ENCODE data around the gene ZPBP. TPM values are rescaled to one million over a fixed set of nuclear protein-coding genes. Genes with fewer than 3 reads are reported as not detected.
"Not testable (repeated sequence)": the region's sequence is repeated elsewhere in the genome, so short reads cannot be mapped to it uniquely, and the experiment has no call there.

ZPBP gene
- total and polyA plus RNA-seq, 7 donors: not detected

GRCh38 chr7:50047716-50048115 is 45.3 kb downstream of the ZPBP start:
- Histone ChIP-seq H3K4me1 (no peaks in the 10 kb centered on the region), H3K9me3 (peaks cover 0 to 3% (median 1%) of the 10 kb centered on the region in 4 donors), H3K27ac (no peak overlapping the region), H3K36me3 (no peaks in the 10 kb centered on the region), H3K4me3 (no peak overlapping the region), H3K27me3 (no peaks in the 10 kb centered on the region)
- DNase-seq: no peak
- intact Hi-C loops (cut with DNase I): no loop called here
- no peak for TF ChIP-seq POLR2AphosphoS5 (IDR thresholded peaks at IDR 0.05)
- no peak for TF ChIP-seq POLR2A (IDR thresholded peaks at IDR 0.05)
- no peak for TF ChIP-seq EP300 (IDR thresholded peaks at IDR 0.05)
- TF ChIP-seq CTCF (IDR thresholded peaks at IDR 0.05): no peak
- 73 to 85% methylated on average over 5 of the region's 5 CpGs for WGBS, 2 donors

GRCh38 chr7:50041165-50041564 is 51.9 kb downstream of the ZPBP start:
- H3K9me3 ChIP-seq; H3K27me3 ChIP-seq; H3K27ac ChIP-seq; intact Hi-C loops (cut with DNase I); H3K36me3 ChIP-seq; H3K4me1 ChIP-seq; H3K4me3 ChIP-seq; DNase-seq: not testable (repeated sequence)
- 70 to 74% methylated on average over 6 of the region's 6 CpGs for WGBS, 2 donors

DNA sequence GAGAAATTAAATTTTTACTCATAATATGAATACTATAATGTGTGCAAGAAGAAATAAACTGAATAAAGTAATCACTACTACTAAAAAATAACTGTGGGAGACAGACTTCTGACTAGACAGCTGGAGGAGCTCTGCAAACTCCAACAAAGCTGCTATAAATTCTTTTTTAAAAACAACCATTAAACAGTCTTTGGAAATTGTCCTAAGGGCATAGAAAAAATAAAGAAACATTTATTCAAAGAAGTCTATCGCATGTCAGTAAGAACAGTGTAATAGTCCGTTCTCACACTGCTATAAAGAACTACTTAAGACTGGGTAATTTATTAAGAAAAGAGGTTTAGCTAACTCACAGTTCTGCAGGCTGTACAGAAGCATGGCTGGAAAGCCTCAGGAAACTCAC is 56.0 kb downstream of the ZPBP start:
- no peak overlapping the region for H3K27ac ChIP-seq
- no peak overlapping the region for H3K4me3 ChIP-seq
- no peaks in the 10 kb centered on the region for H3K4me1 ChIP-seq
- H3K36me3 ChIP-seq: no peaks in the 10 kb centered on the region
- intact Hi-C loops (cut with DNase I): no loop called here
- H3K9me3 ChIP-seq: no peaks in the 10 kb centered on the region
- H3K27me3 ChIP-seq: no peaks in the 10 kb centered on the region
- DNase-seq: no peak
- WGBS, 2 donors: 66 to 69% methylated on average over 2 of the region's 2 CpGs
- no peak for TF ChIP-seq CTCF (IDR thresholded peaks at IDR 0.05)
- no peak for TF ChIP-seq POLR2A (IDR thresholded peaks at IDR 0.05)
- TF ChIP-seq POLR2AphosphoS5 (IDR thresholded peaks at IDR 0.05): no peak
- no peak for TF ChIP-seq EP300 (IDR thresholded peaks at IDR 0.05)

DNA sequence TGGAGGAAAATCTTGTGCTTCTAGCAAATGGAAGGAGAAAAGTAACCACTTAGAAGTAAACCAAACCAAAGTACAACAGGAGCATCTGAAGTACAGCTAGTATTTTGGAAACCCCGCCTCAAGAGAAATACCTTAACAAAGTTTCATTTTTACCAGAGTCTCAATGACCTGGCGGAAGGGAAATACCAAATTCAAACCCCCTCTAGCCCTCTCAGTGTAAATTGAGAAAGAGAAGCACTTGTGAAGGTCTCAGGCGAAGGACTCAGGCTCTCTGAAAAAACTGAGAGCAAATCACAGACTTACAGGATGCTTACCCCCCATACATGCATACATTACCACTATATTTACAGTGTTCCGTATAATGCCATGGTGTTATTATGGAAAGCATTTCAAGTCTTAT is 70.1 kb downstream of the ZPBP start:
- H3K4me3 ChIP-seq: no peak overlapping the region
- intact Hi-C loops (cut with DNase I): no loop called here
- H3K36me3 ChIP-seq: no peaks in the 10 kb centered on the region
- no peak for DNase-seq
- no peaks in the 10 kb centered on the region for H3K27me3 ChIP-seq
- no peak overlapping the region for H3K27ac ChIP-seq
- H3K4me1 ChIP-seq: no peaks in the 10 kb centered on the region
- TF ChIP-seq POLR2A (IDR thresholded peaks at IDR 0.05): no peak
- no peak for TF ChIP-seq CTCF (IDR thresholded peaks at IDR 0.05)
- TF ChIP-seq POLR2AphosphoS5 (IDR thresholded peaks at IDR 0.05): no peak
- no peak for TF ChIP-seq EP300 (IDR thresholded peaks at IDR 0.05)
- 80 to 84% methylated on average over 4 of the region's 4 CpGs for WGBS, 2 donors
- H3K9me3 ChIP-seq: no peaks in the 10 kb centered on the region

DNA sequence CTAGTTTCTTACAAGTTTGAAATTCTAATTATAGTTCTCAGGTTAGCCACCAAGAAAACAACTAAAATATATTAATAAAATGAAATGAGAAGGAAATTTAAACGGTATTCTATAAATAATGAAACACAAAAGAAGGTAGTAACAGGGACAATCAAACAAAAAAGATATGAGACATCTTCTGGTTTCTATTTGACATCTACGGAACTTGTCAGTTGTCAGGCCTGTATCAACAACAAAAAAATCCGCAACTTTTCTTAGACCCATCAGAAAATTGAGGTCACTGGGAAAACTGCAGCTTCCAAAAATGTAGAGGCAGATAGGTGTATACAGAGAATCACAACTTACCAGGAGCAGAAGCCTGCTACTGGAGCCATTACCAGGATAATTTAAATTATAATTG is 70.6 kb downstream of the ZPBP start:
- intact Hi-C loops (cut with DNase I): no loop called here
- no peak overlapping the region for H3K4me3 ChIP-seq
- no peaks in the 10 kb centered on the region for H3K27me3 ChIP-seq
- H3K27ac ChIP-seq: no peak overlapping the region
- H3K4me1 ChIP-seq: no peaks in the 10 kb centered on the region
- TF ChIP-seq POLR2AphosphoS5 (IDR thresholded peaks at IDR 0.05) (no peak), CTCF (IDR thresholded peaks at IDR 0.05) (no peak), POLR2A (IDR thresholded peaks at IDR 0.05) (no peak), EP300 (IDR thresholded peaks at IDR 0.05) (no peak)
- 74 to 83% methylated on average over 3 of the region's 3 CpGs for WGBS, 2 donors
- H3K36me3 ChIP-seq: no peaks in the 10 kb centered on the region
- no peak for DNase-seq
- no peaks in the 10 kb centered on the region for H3K9me3 ChIP-seq
